Measurements from ENCODE around the gene FNDC3B.

The FNDC3B gene

GRCh38 chr3:172139528-172140276 lies 100.3 kb downstream of the FNDC3B start:
- DNase-seq, result no peak

- no peak for DNase-seq
Observed at GRCh38 chr3:172140499-172141391, 101.4 kb downstream of the FNDC3B start.

GRCh38 chr3:172142051-172142863 lies 102.9 kb downstream of the FNDC3B start:
- no peak for DNase-seq

- DNase-seq, result no peak
Observed at GRCh38 chr3:172142864-172143451, 103.6 kb downstream of the FNDC3B start.

GRCh38 chr3:172143739-172144497 lies 104.5 kb downstream of the FNDC3B start:
- no peak for DNase-seq

- DNase-seq, result no peak
Observed at GRCh38 chr3:172144601-172145000, 105.2 kb downstream of the FNDC3B start.

GRCh38 chr3:172145031-172145686 lies 105.8 kb downstream of the FNDC3B start:
- DNase-seq, result no peak

- no peak for DNase-seq
Observed at GRCh38 chr3:172146349-172146748, 107.0 kb downstream of the FNDC3B start.

- no peak for DNase-seq
Observed at GRCh38 chr3:172147113-172147818, 107.9 kb downstream of the FNDC3B start.

- DNase-seq, result no peak
Observed at GRCh38 chr3:172148241-172148640, 108.9 kb downstream of the FNDC3B start.

- DNase-seq, result no peak
Observed at GRCh38 chr3:172148702-172149565, 109.6 kb downstream of the FNDC3B start.

GRCh38 chr3:172150268-172150667 lies 110.9 kb downstream of the FNDC3B start:
- DNase-seq, result no peak

- DNase-seq, result no peak
Observed at GRCh38 chr3:172150913-172151650, 111.7 kb downstream of the FNDC3B start.

- DNase-seq, result no peak
Observed at GRCh38 chr3:172151651-172152649, 112.6 kb downstream of the FNDC3B start.

GRCh38 chr3:172152874-172153273 lies 113.5 kb downstream of the FNDC3B start:
- no peak for DNase-seq

- DNase-seq, result no peak
Observed at GRCh38 chr3:172153335-172153861, 114.0 kb downstream of the FNDC3B start.

All from NCI-H526 treated with DMSO at 0.1 percent for 48 hours (cell line).